HCT116 (cell line): ENCODE data around the gene TMEM219. TPM values are rescaled to one million over a fixed set of nuclear protein-coding genes. Genes with fewer than 3 reads are reported as not detected.

Experiments
- ATAC-seq: fragments of 200-7000 bp; cut with Tn5 transposase; 2 replicates; pipeline ENCODE4 v1.9.1; 2020; ENCODE audit warnings: mild to moderate bottlenecking, moderate library complexity
- BruUV-seq: library from RNA; stranded (reverse); fragments of 400-500 nt; replicated peaks from 2 replicates; lab custom pipeline; 2021; lab: Mats Ljungman, UMichigan
- CTCF ChIA-PET: fragments of 300-600 bp; sonication (Branson Sonifier 250); formaldehyde crosslinking; loops from one replicate; lab custom pipeline; 2021; ENCODE audit warnings: antibody characterized with exemption; lab: Charles Lee
- POLR2A ChIA-PET: fragments of 300-600, 350-600 bp; sonication (Branson Sonifier 250); formaldehyde crosslinking; loops from one replicate; lab custom pipeline; 2021; ENCODE audit warnings: antibody characterized with exemption; lab: Charles Lee
- RAD21 ChIA-PET, 2 experiments: fragments of 300-600 bp; sonication (Branson Sonifier 250); formaldehyde crosslinking; loops; one replicate each; lab custom pipeline; 2023; ENCODE audit warnings: low total read pairs in 2 of 2; ENCODE audit not compliant: uncharacterized antibody in 2 of 2, unreplicated experiment in 2 of 2, low non-redundant PET in 1 of 2; lab: Charles Lee
- DNase-seq: peaks from one replicate; pipeline ENCODE4 v3.0.0-alpha.2; 2010; ENCODE audit warnings: low read depth, low spot score
- H2AFZ ChIP-seq: fragments of 200-600 bp; shearing (Covaris generic), sonication (generic); 2 replicates; pipeline ENCODE4 v1.6.1; 2017; ENCODE audit warnings: low read depth, mixed run types, mixed read lengths, antibody characterized with exemption, low read length; ENCODE audit not compliant: poor library complexity, severe bottlenecking
- H3K27ac ChIP-seq: 2 replicates; pipeline ENCODE4 v1.5.1; 2012; ENCODE audit warnings: low read depth, low read length
- H3K27me3 ChIP-seq: fragments of 200-600 bp; sonication (generic); 2 replicates; pipeline ENCODE4 v1.6.1; 2016; ENCODE audit warnings: mixed run types, low read length, mixed read lengths; ENCODE audit not compliant: insufficient read depth
- H3K36me3 ChIP-seq, 2 experiments: fragments of 200-500 bp in 1 of 2; fragments of 200-600 bp in 1 of 2; sonication (Bioruptor generic) in 1 of 2; sonication (generic) in 1 of 2; 2 replicates each; pipeline versions ENCODE4 v1.5.1 to v1.6.1; 2014 to 2016; ENCODE audit warnings: low read length in 2 of 2, inconsistent platforms in 1 of 2, mixed read lengths in 1 of 2, mixed run types in 1 of 2; ENCODE audit not compliant: insufficient read depth in 2 of 2, control insufficient read depth in 1 of 2
- H3K4me1 ChIP-seq, 2 experiments: fragments of 200-600 bp in 1 of 2; sonication (generic) in 1 of 2; 2 replicates each; pipeline versions ENCODE4 v1.5.1 to v1.6.1; 2012 to 2017; ENCODE audit warnings: low read length in 2 of 2, inconsistent platforms in 1 of 2, mild to moderate bottlenecking in 1 of 2, mixed read lengths in 1 of 2, mixed run types in 1 of 2, moderate library complexity in 1 of 2; ENCODE audit not compliant: insufficient read depth in 2 of 2, control insufficient read depth in 1 of 2
- H3K4me2 ChIP-seq: fragments of 200-600 bp; sonication (generic); 2 replicates; pipeline ENCODE4 v1.6.1; 2017; ENCODE audit warnings: mixed run types, low read length, mixed read lengths
- H3K4me3 ChIP-seq, 2 experiments: fragments of 200-600 bp in 1 of 2; sonication (generic) in 1 of 2; replicated peaks in 1 of 2; 2 replicates each; pipeline ENCODE4 v1.5.1; 2011 to 2016; ENCODE audit warnings: low read length in 2 of 2, control low read depth in 1 of 2, low read depth in 1 of 2, mild to moderate bottlenecking in 1 of 2, mixed read lengths in 1 of 2, mixed run types in 1 of 2
- H3K79me2 ChIP-seq: fragments of 200-600 bp; sonication (generic); 2 replicates; pipeline ENCODE4 v1.6.1; 2017; ENCODE audit warnings: mild to moderate bottlenecking, mixed run types, low read length, moderate library complexity, mixed read lengths; ENCODE audit not compliant: insufficient read depth
- H3K9ac ChIP-seq: fragments of 200-600 bp; sonication (generic); 2 replicates; pipeline ENCODE4 v1.6.1; 2016; ENCODE audit warnings: low read length, mixed read lengths
- H3K9me2 ChIP-seq: fragments of 200-600 bp; sonication (generic), shearing (Covaris generic); 2 replicates; pipeline ENCODE4 v1.6.1; 2017; ENCODE audit warnings: mixed run types, mild to moderate bottlenecking, moderate library complexity; ENCODE audit not compliant: insufficient read depth
- H3K9me3 ChIP-seq, 2 experiments: fragments of 200-500 bp in 1 of 2; fragments of 200-600 bp in 1 of 2; sonication (Bioruptor generic) in 1 of 2; sonication (generic) in 1 of 2; 2 replicates each; pipeline ENCODE4 v1.6.1; 2014 to 2017; ENCODE audit warnings: low read length in 2 of 2, mixed read lengths in 2 of 2, inconsistent platforms in 1 of 2, low read depth in 1 of 2, mild to moderate bottlenecking in 1 of 2, mixed run types in 1 of 2, moderate library complexity in 1 of 2; ENCODE audit not compliant: control insufficient read depth in 1 of 2, insufficient read depth in 1 of 2
- H4K20me1 ChIP-seq: fragments of 200-600 bp; sonication (generic), shearing (Covaris generic); 2 replicates; pipeline ENCODE4 v1.6.1; 2017; ENCODE audit warnings: mixed run types, mild to moderate bottlenecking, moderate library complexity; ENCODE audit not compliant: insufficient read depth
- EGR1 ChIP-seq: IDR thresholded peaks from 2 replicates; pipeline ENCODE4 v1.6.1; 2012; ENCODE audit warnings: low read depth
- EZH2 ChIP-seq: fragments of 200-600 bp; sonication (generic); IDR thresholded peaks from 2 replicates; pipeline ENCODE4 v1.6.1; 2017; ENCODE audit warnings: antibody characterized with exemption, mixed run types
- RAD21 ChIP-seq: IDR thresholded peaks from 2 replicates; pipeline ENCODE4 v1.6.1; 2012; ENCODE audit warnings: low read depth, mild to moderate bottlenecking
- SIN3A ChIP-seq: IDR thresholded peaks from 2 replicates; pipeline ENCODE4 v1.6.1; 2012; ENCODE audit warnings: low read depth
- SRF ChIP-seq: IDR thresholded peaks from 2 replicates; pipeline ENCODE4 v1.6.1; 2012; ENCODE audit warnings: low read depth
- intact Hi-C: fragments of 100-400 bp; cut with micrococcal nuclease; formaldehyde crosslinking; loops from 2 replicates; pipeline ENCODE4 v1.10.0; 2022
- total RNA-seq: library from RNA; stranded (reverse); gene quantifications from one replicate; pipeline ENCODE4 v1.2.1, GENCODE V29; 2021; ENCODE audit not compliant: unreplicated experiment

TMEM219 gene
- total RNA-seq, 1 experiment from 2014 or later: 75.5 TPM

- Histone ChIP-seq H3K9me3 (no peaks in the 10 kb centered on the region), H3K79me2 (no peaks in the 10 kb centered on the region), H3K27ac (peak overlapping the region; percentile 73), H4K20me1 (no peaks in the 10 kb centered on the region), H3K4me3 (peak overlapping the region; percentile 64 to 71), H3K27me3 (no peaks in the 10 kb centered on the region), H3K4me1 (peaks cover 11 to 24% of the 10 kb centered on the region in 2 experiments)
- no peak for DNase-seq
- POLR2A ChIA-PET: interaction anchor here (0.8 to 4.2 kb wide), 6 partner anchors 10 to 145 kb away, joined by 3 to 18 read pairs (median 4); partner anchors contain the start of genes HIRIP3, PAGR1, SEZ6L2 and TAOK2
- CTCF ChIA-PET: interaction anchor here (1.1 to 1.5 kb wide), 3 partner anchors 12 to 153 kb away, joined by 3 to 7 read pairs (median 5); partner anchors contain the start of gene TAOK2
- RAD21 ChIA-PET: interaction anchor here in 1 of 2 experiments (0.7 to 1.0 kb wide), 2 partner anchors 12 to 142 kb away, joined by 4 to 6 read pairs; partner anchors contain the start of gene TAOK2
- no peak for ATAC-seq
- TF ChIP-seq EZH2: no peak
- no peak for TF ChIP-seq RAD21
- no peak for TF ChIP-seq EGR1
- TF ChIP-seq, all 23 proteins: peak for 0
- H2AFZ ChIP-seq: no peak overlapping the region
- H3K9me2 ChIP-seq: no peaks in the 10 kb centered on the region
- peak overlapping the region; percentile 82 for H3K4me2 ChIP-seq
- peak overlapping the region; percentile 73 for H3K9ac ChIP-seq
- intact Hi-C loops: no loop called here
- H3K36me3 ChIP-seq: no peaks in the 10 kb centered on the region; a peak in 1 of 4 replicates
- BruUV-seq: no TSS peak
These were observed 776 bp upstream of the TMEM219 start for GRCh38 chr16:29961127-29961478.

- Histone ChIP-seq H2AFZ (no peak overlapping the region), H4K20me1 (no peaks in the 10 kb centered on the region), H3K27me3 (no peaks in the 10 kb centered on the region), H3K27ac (peak overlapping the region; percentile 73), H3K4me1 (peaks cover 11 to 24% of the 10 kb centered on the region in 2 experiments), H3K9ac (peak overlapping the region; percentile 73), H3K36me3 (no peaks in the 10 kb centered on the region; a peak in 2 of 4 replicates), H3K4me2 (peak overlapping the region; percentile 82), H3K79me2 (no peaks in the 10 kb centered on the region), H3K9me2 (no peaks in the 10 kb centered on the region), H3K4me3 (peak overlapping the region; percentile 64 to 71), H3K9me3 (no peaks in the 10 kb centered on the region)
- intact Hi-C loops: no loop called here
- BruUV-seq: TSS peak; percentile 81
- CTCF ChIA-PET: interaction anchor here (1.3 to 1.5 kb wide), 2 partner anchors 11 to 18 kb away, joined by 5 to 7 read pairs; partner anchors contain the start of gene TAOK2
- RAD21 ChIA-PET: interaction anchor here in 1 of 2 experiments (0.9 to 1.0 kb wide), 2 partner anchors 11 to 63 kb away, joined by 3 to 4 read pairs; partner anchors contain the start of genes SEZ6L2 and TAOK2
- no peak for ATAC-seq
- POLR2A ChIA-PET: interaction anchor here (0.8 to 4.2 kb wide), 5 partner anchors 11 to 147 kb away, joined by 3 to 18 read pairs (median 4); partner anchors contain the start of genes HIRIP3, PAGR1 and TAOK2
- TF ChIP-seq SIN3A (0 out of 2 replicates have a peak, but pooled peaks have one; percentile 29), SRF (no peak)
- TF ChIP-seq, all 23 proteins: peak for 1
- DNase-seq: no peak
These were observed 590 bp downstream of the TMEM219 start for GRCh38 chr16:29962344-29962994.
